HG03521 (cell line): ENCODE data around the gene KLHDC4.
"Not testable (repeated sequence)": the region's sequence is repeated elsewhere in the genome, so short reads cannot be mapped to it uniquely, and the experiment has no call there.

Experiments used
- ATAC-seq: cut with Tn5 transposase; IDR thresholded peaks from one replicate; pipeline ENCODE4 v1.9.1; 2021; ENCODE audit warnings: mild to moderate bottlenecking, moderate library complexity; ENCODE audit not compliant: unreplicated experiment

The KLHDC4 gene

GRCh38 chr16:87744750-87745514 lies 20.9 kb downstream of the KLHDC4 start:
- ATAC-seq = no peak

- no peak for ATAC-seq
These were observed 22.9 kb downstream of the KLHDC4 start for GRCh38 chr16:87742781-87743490.

- no peak for ATAC-seq
These were observed 23.9 kb downstream of the KLHDC4 start for GRCh38 chr16:87741700-87742415.

GRCh38 chr16:87740909-87741424 lies 24.8 kb downstream of the KLHDC4 start:
- no peak for ATAC-seq

- ATAC-seq = no peak
These were observed 25.3 kb downstream of the KLHDC4 start for GRCh38 chr16:87740441-87740840.

GRCh38 chr16:87739801-87740200 lies 26.0 kb downstream of the KLHDC4 start:
- no peak for ATAC-seq

GRCh38 chr16:87736008-87736382 lies 29.8 kb downstream of the KLHDC4 start:
- ATAC-seq = no peak

- no peak for ATAC-seq
These were observed 30.3 kb downstream of the KLHDC4 start for GRCh38 chr16:87735270-87736007.

- ATAC-seq = no peak
These were observed 31.1 kb downstream of the KLHDC4 start for GRCh38 chr16:87734644-87735043.

- ATAC-seq = no peak
These were observed 32.6 kb downstream of the KLHDC4 start for GRCh38 chr16:87733190-87733589.

- ATAC-seq = no peak
These were observed 34.2 kb downstream of the KLHDC4 start for GRCh38 chr16:87731607-87732006.

- no peak for ATAC-seq
These were observed 36.4 kb downstream of the KLHDC4 start for GRCh38 chr16:87729266-87729954.

GRCh38 chr16:87728026-87728425 lies 37.8 kb downstream of the KLHDC4 start:
- no peak for ATAC-seq

- ATAC-seq = no peak
These were observed 38.4 kb downstream of the KLHDC4 start for GRCh38 chr16:87727346-87727745.

GRCh38 chr16:87726577-87726976 lies 39.2 kb downstream of the KLHDC4 start:
- not testable (repeated sequence) for ATAC-seq

- no peak for ATAC-seq
These were observed 40.1 kb downstream of the KLHDC4 start for GRCh38 chr16:87725596-87726235.

GRCh38 chr16:87724490-87725291 lies 41.1 kb downstream of the KLHDC4 start:
- no peak for ATAC-seq

GRCh38 chr16:87723226-87723623 lies 42.6 kb downstream of the KLHDC4 start:
- no peak for ATAC-seq
